ENCODE results near the gene PDE11A. TPM values are rescaled to one million over a fixed set of nuclear protein-coding genes. Genes with fewer than 3 reads are reported as not detected.

The PDE11A gene
- total RNA-seq, 1 donor = under 0.01 TPM

DNA sequence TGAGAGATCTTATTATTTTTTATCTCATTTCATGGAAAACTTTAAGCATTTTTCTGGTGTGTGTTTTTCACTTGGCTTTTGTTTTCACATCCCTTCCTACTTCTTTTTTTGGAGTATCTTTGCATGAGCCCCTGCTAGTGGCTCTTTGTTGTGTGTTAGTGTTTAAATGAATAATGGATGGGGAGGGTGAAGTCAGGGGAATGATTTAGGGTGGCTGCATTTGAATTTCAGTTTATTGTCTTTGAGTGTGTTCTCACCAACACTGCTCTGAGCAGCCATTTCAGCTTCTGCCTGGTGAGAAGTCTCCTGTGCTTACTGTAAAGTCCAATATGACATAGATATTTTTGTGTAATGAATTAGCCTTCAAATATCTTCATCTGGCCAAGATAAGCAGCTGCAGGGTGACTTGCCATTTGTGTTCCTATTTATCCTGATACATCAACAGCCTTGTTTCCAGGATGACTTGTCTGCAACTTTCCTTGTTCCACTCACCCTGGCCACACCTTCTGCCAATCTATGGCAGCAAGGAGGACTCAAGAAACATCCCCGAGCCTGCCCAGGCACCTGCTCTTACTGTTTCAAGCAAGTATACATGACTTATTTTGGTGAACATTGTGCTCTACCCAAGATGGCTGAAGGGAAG is 182.6 kb downstream of the PDE11A start:
- TF ChIP-seq CTCF (IDR thresholded peaks at IDR 0.05; ENCODE audit: insufficient read depth, low read depth, low read length) = no peak
- no peak overlapping the region for H3K4me3 ChIP-seq (ENCODE audit: low read depth, low read length)
- DNase-seq (ENCODE audit: low read depth) = no peak

- TF ChIP-seq CTCF (IDR thresholded peaks at IDR 0.05; ENCODE audit: insufficient read depth, low read depth, low read length) = no peak
- H3K4me3 ChIP-seq (ENCODE audit: low read depth, low read length) = no peak overlapping the region
- no peak for DNase-seq (ENCODE audit: low read depth)
Observed at GRCh38 chr2:177888581-177888980, 184.0 kb downstream of the PDE11A start.

DNA sequence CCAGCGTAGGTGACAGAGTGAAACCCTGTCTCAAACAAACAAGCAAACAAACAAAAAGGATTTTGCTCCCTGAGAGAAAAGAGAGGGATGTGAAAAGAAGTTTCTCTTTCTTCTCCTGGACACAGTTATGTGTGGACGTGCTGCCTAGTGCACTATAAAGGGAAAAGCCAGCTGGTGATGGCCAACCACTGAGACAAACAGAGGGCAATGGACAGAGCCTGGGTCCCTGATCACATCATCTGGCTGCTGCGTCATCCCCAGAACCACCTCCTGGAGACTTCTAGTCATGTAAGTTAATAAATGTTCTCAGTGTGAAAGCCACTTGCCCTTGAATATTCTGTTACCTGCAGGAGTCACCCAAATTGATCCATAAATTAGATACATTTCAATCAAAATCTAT is 184.9 kb downstream of the PDE11A start:
- no peak for TF ChIP-seq CTCF (IDR thresholded peaks at IDR 0.05; ENCODE audit: insufficient read depth, low read depth, low read length)
- no peak for DNase-seq (ENCODE audit: low read depth)
- no peak overlapping the region for H3K4me3 ChIP-seq (ENCODE audit: low read depth, low read length)

- DNase-seq (ENCODE audit: low read depth) = no peak
- H3K4me3 ChIP-seq (ENCODE audit: low read depth, low read length) = no peak overlapping the region
- no peak for TF ChIP-seq CTCF (IDR thresholded peaks at IDR 0.05; ENCODE audit: insufficient read depth, low read depth, low read length)
Observed at GRCh38 chr2:177886824-177887223, 185.8 kb downstream of the PDE11A start.

GRCh38 chr2:177885828-177886466 is 186.6 kb downstream of the PDE11A start:
- no peak for TF ChIP-seq CTCF (IDR thresholded peaks at IDR 0.05; ENCODE audit: insufficient read depth, low read depth, low read length)
- no peak overlapping the region for H3K4me3 ChIP-seq (ENCODE audit: low read depth, low read length)
- DNase-seq (ENCODE audit: low read depth) = no peak

GRCh38 chr2:177883177-177883576 is 189.4 kb downstream of the PDE11A start:
- TF ChIP-seq CTCF (IDR thresholded peaks at IDR 0.05; ENCODE audit: insufficient read depth, low read depth, low read length) = no peak
- no peak for DNase-seq (ENCODE audit: low read depth)
- H3K4me3 ChIP-seq (ENCODE audit: low read depth, low read length) = no peak overlapping the region
